HEK293 (cell line): ENCODE results near the gene TPD52L1.

Source experiments
- CTCF ChIA-PET: fragments of 350-600 bp; formaldehyde crosslinking; extraction: SDS; loops from one replicate; lab custom pipeline; 2021; ENCODE audit warnings: antibody characterized with exemption; lab: Yijun Ruan, JAX
- POLR2A ChIA-PET: fragments of 300-600 bp; formaldehyde crosslinking; extraction: SDS; loops from one replicate; lab custom pipeline; 2020; ENCODE audit warnings: antibody characterized with exemption, inconsistent platforms; lab: Yijun Ruan, JAX
- H3K27ac ChIP-seq: fragments of 200-500 bp; sonication (Bioruptor generic); 2 replicates; pipeline ENCODE4 v1.5.1; 2014; ENCODE audit warnings: low read depth, low read length, control low read depth, inconsistent platforms; ENCODE audit errors: extremely low read depth
- H3K36me3 ChIP-seq, 2 experiments: fragments of 200-500 bp in 1 of 2; sonication (Bioruptor generic) in 1 of 2; 1 replicate in 1 of 2; 2 replicates in 1 of 2; pipeline ENCODE4 v1.5.1; 2014 to 2017; ENCODE audit warnings: inconsistent platforms in 2 of 2, low read length in 2 of 2; ENCODE audit not compliant: control insufficient read depth in 2 of 2, insufficient read depth in 1 of 2
- H3K4me1 ChIP-seq: fragments of 200-500 bp; sonication (Bioruptor generic); 2 replicates; pipeline ENCODE4 v1.5.1; 2014; ENCODE audit warnings: mild to moderate bottlenecking, low read length, inconsistent platforms; ENCODE audit not compliant: control insufficient read depth, insufficient read depth
- H3K4me3 ChIP-seq: 2 replicates; pipeline ENCODE4 v1.5.1; 2011; ENCODE audit warnings: low read depth, mild to moderate bottlenecking, control low read depth, low read length, moderate library complexity
- H3K9me3 ChIP-seq: fragments of 200-500 bp; sonication (Bioruptor generic); 2 replicates; pipeline ENCODE4 v1.5.1; 2014; ENCODE audit warnings: low read depth, low read length, inconsistent platforms; ENCODE audit not compliant: control insufficient read depth, insufficient read depth
- HOXD13 ChIP-seq: sonication (generic); formaldehyde crosslinking; IDR thresholded peaks from 2 replicates; pipeline ENCODE4 v1.8.0; 2022; ENCODE audit warnings: missing genetic modification reagents, borderline replicate concordance
- KLF8 ChIP-seq: fragments of 450-650 bp; formaldehyde crosslinking; IDR thresholded peaks from 2 replicates; pipeline ENCODE4 v1.5.1; 2016; ENCODE audit warnings: missing biosample characterization, missing genetic modification characterization
- ZNF169 ChIP-seq: fragments of 450-650 bp; formaldehyde crosslinking; IDR thresholded peaks from 2 replicates; pipeline ENCODE4 v1.5.1; 2016; ENCODE audit warnings: missing biosample characterization, missing genetic modification characterization
- ZNF174 ChIP-seq: fragments of 450-650 bp; formaldehyde crosslinking; IDR thresholded peaks from 2 replicates; pipeline ENCODE4 v1.5.0; 2017; ENCODE audit warnings: missing biosample characterization, mild to moderate bottlenecking, missing genetic modification characterization
- ZNF211 ChIP-seq: fragments of 450-650 bp; formaldehyde crosslinking; IDR thresholded peaks from 2 replicates; pipeline ENCODE4 v1.5.1; 2016; ENCODE audit warnings: low read depth, missing biosample characterization, missing genetic modification characterization
- ZNF223 ChIP-seq: fragments of 450-650 bp; formaldehyde crosslinking; IDR thresholded peaks from 2 replicates; pipeline ENCODE4 v1.5.1; 2016; ENCODE audit warnings: missing biosample characterization, missing genetic modification characterization
- ZNF23 ChIP-seq: fragments of 450-650 bp; formaldehyde crosslinking; IDR thresholded peaks from 2 replicates; pipeline ENCODE4 v1.5.1; 2016; ENCODE audit warnings: missing biosample characterization, missing genetic modification characterization, borderline replicate concordance
- ZNF341 ChIP-seq: fragments of 450-650 bp; formaldehyde crosslinking; IDR thresholded peaks from 2 replicates; pipeline ENCODE4; 2016; ENCODE audit warnings: low read depth, missing biosample characterization, missing genetic modification characterization
- ZNF37A ChIP-seq: fragments of 450-650 bp; IDR thresholded peaks from 2 replicates; pipeline ENCODE4 v1.5.1; 2018; ENCODE audit warnings: missing biosample characterization, missing genetic modification characterization
- ZNF561 ChIP-seq: fragments of 450-650 bp; IDR thresholded peaks from 2 replicates; pipeline ENCODE4 v1.5.1; 2018; ENCODE audit warnings: missing biosample characterization, missing genetic modification characterization, borderline replicate concordance
- ZNF596 ChIP-seq: fragments of 450-650 bp; IDR thresholded peaks from 2 replicates; pipeline ENCODE4 v1.5.0; 2018; ENCODE audit warnings: missing biosample characterization, mild to moderate bottlenecking, missing genetic modification characterization, moderate library complexity
- ZNF610 ChIP-seq: fragments of 450-650 bp; formaldehyde crosslinking; IDR thresholded peaks from 2 replicates; pipeline ENCODE4 v1.5.1; 2016; ENCODE audit warnings: missing biosample characterization, missing genetic modification characterization, borderline replicate concordance
- ZNF626 ChIP-seq: fragments of 450-650 bp; sonication (Bioruptor Pico); formaldehyde crosslinking; IDR thresholded peaks from 2 replicates; pipeline ENCODE4 v1.5.1; 2018; ENCODE audit warnings: missing biosample characterization, missing genetic modification characterization, inconsistent platforms
- ZNF664 ChIP-seq: fragments of 450-650 bp; formaldehyde crosslinking; IDR thresholded peaks from 2 replicates; pipeline ENCODE4 v1.5.1; 2016; ENCODE audit warnings: missing biosample characterization, missing genetic modification characterization
- ZNF670 ChIP-seq: fragments of 450-650 bp; formaldehyde crosslinking; IDR thresholded peaks from 2 replicates; pipeline ENCODE4 v1.5.1; 2016; ENCODE audit warnings: missing biosample characterization, missing genetic modification characterization, low read depth
- ZNF747 ChIP-seq: fragments of 450-650 bp; formaldehyde crosslinking; IDR thresholded peaks from 2 replicates; pipeline ENCODE4 v1.5.1; 2016; ENCODE audit warnings: missing biosample characterization, missing genetic modification characterization
- ZNF76 ChIP-seq: fragments of 450-650 bp; formaldehyde crosslinking; IDR thresholded peaks from 2 replicates; pipeline ENCODE4; 2016; ENCODE audit warnings: low read depth, missing biosample characterization, missing genetic modification characterization, borderline replicate concordance
- ZNF791 ChIP-seq: fragments of 450-650 bp; formaldehyde crosslinking; IDR thresholded peaks from 2 replicates; pipeline ENCODE4 v1.5.1; 2016; ENCODE audit warnings: missing biosample characterization, missing genetic modification characterization
- TF ChIP-seq, protein P1 (sequence below): fragments of 450-650 bp; formaldehyde crosslinking; IDR thresholded peaks from 2 replicates; pipeline ENCODE4 v1.5.1; 2016; ENCODE audit warnings: missing biosample characterization, missing genetic modification characterization
- TF ChIP-seq, protein P2 (sequence below): fragments of 450-650 bp; formaldehyde crosslinking; IDR thresholded peaks from 2 replicates; pipeline ENCODE4 v1.5.1; 2016; ENCODE audit warnings: missing biosample characterization, missing genetic modification characterization
- TF ChIP-seq, protein P3 (sequence below): fragments of 450-650 bp; formaldehyde crosslinking; IDR thresholded peaks from 2 replicates; pipeline ENCODE4 v1.5.1; 2017; ENCODE audit warnings: missing biosample characterization, missing genetic modification characterization
- TF ChIP-seq, protein P4 (sequence below): fragments of 450-650 bp; formaldehyde crosslinking; IDR thresholded peaks from 2 replicates; pipeline ENCODE4 v1.5.1; 2016; ENCODE audit warnings: missing biosample characterization, missing genetic modification characterization

TPD52L1 gene

DNA sequence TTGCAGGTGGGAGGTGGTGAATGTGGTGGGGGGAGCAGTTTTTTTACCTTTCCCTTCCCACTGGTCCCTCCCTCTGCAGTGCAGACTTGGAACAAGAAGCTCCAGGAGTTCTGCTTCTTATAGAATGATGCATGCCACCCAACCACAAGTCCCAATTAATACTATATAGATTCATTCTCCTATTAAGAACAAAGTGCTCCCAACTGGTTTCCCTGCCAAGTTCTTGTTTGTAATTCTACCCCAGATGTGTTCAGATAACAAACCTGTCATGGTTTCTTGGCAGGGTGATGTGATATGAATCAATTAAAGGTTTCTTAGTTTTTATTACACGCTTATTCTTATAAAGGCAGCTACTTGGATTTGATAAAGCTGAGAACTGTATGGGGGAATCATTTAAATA lies 124.3 kb downstream of the TPD52L1 start (continued):
- TF ChIP-seq, protein P1, sequence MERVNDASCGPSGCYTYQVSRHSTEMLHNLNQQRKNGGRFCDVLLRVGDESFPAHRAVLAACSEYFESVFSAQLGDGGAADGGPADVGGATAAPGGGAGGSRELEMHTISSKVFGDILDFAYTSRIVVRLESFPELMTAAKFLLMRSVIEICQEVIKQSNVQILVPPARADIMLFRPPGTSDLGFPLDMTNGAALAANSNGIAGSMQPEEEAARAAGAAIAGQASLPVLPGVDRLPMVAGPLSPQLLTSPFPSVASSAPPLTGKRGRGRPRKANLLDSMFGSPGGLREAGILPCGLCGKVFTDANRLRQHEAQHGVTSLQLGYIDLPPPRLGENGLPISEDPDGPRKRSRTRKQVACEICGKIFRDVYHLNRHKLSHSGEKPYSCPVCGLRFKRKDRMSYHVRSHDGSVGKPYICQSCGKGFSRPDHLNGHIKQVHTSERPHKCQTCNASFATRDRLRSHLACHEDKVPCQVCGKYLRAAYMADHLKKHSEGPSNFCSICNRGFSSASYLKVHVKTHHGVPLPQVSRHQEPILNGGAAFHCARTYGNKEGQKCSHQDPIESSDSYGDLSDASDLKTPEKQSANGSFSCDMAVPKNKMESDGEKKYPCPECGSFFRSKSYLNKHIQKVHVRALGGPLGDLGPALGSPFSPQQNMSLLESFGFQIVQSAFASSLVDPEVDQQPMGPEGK (tag by site-specific recombination) = no peak
- no peak for TF ChIP-seq ZNF670 (tag by site-specific recombination)
- no peak for TF ChIP-seq ZNF561
- no peak for TF ChIP-seq HOXD13 (CRISPR knock-in tag)
- no peak for TF ChIP-seq ZNF76
- TF ChIP-seq, protein P2, sequence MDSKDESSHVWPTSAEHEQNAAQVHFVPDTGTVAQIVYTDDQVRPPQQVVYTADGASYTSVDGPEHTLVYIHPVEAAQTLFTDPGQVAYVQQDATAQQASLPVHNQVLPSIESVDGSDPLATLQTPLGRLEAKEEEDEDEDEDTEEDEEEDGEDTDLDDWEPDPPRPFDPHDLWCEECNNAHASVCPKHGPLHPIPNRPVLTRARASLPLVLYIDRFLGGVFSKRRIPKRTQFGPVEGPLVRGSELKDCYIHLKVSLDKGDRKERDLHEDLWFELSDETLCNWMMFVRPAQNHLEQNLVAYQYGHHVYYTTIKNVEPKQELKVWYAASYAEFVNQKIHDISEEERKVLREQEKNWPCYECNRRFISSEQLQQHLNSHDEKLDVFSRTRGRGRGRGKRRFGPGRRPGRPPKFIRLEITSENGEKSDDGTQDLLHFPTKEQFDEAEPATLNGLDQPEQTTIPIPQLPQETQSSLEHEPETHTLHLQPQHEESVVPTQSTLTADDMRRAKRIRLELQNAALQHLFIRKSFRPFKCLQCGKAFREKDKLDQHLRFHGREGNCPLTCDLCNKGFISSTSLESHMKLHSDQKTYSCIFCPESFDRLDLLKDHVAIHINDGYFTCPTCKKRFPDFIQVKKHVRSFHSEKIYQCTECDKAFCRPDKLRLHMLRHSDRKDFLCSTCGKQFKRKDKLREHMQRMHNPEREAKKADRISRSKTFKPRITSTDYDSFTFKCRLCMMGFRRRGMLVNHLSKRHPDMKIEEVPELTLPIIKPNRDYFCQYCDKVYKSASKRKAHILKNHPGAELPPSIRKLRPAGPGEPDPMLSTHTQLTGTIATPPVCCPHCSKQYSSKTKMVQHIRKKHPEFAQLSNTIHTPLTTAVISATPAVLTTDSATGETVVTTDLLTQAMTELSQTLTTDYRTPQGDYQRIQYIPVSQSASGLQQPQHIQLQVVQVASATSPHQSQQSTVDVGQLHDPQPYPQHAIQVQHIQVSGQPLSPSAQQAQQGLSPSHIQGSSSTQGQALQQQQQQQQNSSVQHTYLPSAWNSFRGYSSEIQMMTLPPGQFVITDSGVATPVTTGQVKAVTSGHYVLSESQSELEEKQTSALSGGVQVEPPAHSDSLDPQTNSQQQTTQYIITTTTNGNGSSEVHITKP (tag by site-specific recombination) = 0 out of 2 replicates have a peak, but pooled peaks have one; percentile 7
- TF ChIP-seq, all 188 proteins: peak for 2

DNA sequence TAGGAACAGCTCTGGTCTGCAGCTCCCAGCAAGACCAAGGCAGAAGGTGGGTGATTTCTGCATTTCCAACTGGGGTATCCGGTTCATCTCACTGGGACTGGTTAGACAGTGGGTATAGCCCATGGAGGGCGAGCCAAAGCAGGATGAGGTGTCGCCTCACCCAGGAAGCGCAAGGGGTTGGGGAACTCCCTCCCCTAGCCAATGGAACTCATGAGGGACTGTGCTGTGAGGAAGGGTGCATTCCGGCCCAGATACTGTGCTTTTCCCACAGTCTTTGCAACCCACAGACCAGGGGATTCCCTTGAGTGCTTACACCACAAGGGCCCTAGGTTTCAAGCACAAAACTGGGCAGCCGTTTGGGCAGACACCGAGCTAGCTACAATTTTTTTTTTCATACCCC lies 126.4 kb downstream of the TPD52L1 start:
- no peaks in the 10 kb centered on the region for H3K9me3 ChIP-seq
- 0 out of 2 replicates have a peak, but pooled peaks cover 4% of the 10 kb centered on the region for H3K4me1 ChIP-seq
- H3K36me3 ChIP-seq = peaks cover under 1 to 71% of the 10 kb centered on the region in 2 experiments; a peak in 2 of 3 replicates
- TF ChIP-seq ZNF341 (tag by site-specific recombination) (no peak), ZNF791 (tag by site-specific recombination) (no peak), ZNF174 (tag by site-specific recombination) (no peak), KLF8 (tag by site-specific recombination) (no peak), ZNF37A (no peak), ZNF223 (tag by site-specific recombination) (no peak), ZNF747 (tag by site-specific recombination) (no peak), ZNF610 (tag by site-specific recombination) (no peak), ZNF664 (tag by site-specific recombination) (no peak), ZNF169 (tag by site-specific recombination) (no peak), ZNF23 (tag by site-specific recombination) (no peak), ZNF211 (tag by site-specific recombination) (no peak), ZNF596 (tag by site-specific recombination) (no peak), ZNF626 (tag by site-specific recombination) (no peak)
- TF ChIP-seq, protein P3, sequence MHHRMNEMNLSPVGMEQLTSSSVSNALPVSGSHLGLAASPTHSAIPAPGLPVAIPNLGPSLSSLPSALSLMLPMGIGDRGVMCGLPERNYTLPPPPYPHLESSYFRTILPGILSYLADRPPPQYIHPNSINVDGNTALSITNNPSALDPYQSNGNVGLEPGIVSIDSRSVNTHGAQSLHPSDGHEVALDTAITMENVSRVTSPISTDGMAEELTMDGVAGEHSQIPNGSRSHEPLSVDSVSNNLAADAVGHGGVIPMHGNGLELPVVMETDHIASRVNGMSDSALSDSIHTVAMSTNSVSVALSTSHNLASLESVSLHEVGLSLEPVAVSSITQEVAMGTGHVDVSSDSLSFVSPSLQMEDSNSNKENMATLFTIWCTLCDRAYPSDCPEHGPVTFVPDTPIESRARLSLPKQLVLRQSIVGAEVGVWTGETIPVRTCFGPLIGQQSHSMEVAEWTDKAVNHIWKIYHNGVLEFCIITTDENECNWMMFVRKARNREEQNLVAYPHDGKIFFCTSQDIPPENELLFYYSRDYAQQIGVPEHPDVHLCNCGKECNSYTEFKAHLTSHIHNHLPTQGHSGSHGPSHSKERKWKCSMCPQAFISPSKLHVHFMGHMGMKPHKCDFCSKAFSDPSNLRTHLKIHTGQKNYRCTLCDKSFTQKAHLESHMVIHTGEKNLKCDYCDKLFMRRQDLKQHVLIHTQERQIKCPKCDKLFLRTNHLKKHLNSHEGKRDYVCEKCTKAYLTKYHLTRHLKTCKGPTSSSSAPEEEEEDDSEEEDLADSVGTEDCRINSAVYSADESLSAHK (tag by site-specific recombination) = no peak
- TF ChIP-seq, protein P4, sequence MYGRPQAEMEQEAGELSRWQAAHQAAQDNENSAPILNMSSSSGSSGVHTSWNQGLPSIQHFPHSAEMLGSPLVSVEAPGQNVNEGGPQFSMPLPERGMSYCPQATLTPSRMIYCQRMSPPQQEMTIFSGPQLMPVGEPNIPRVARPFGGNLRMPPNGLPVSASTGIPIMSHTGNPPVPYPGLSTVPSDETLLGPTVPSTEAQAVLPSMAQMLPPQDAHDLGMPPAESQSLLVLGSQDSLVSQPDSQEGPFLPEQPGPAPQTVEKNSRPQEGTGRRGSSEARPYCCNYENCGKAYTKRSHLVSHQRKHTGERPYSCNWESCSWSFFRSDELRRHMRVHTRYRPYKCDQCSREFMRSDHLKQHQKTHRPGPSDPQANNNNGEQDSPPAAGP = no peak
- no peak overlapping the region for H3K27ac ChIP-seq
- no peak overlapping the region for H3K4me3 ChIP-seq
- ChIA-PET POLR2A (no interaction called here), CTCF (interaction anchor here (0.5 to 1.6 kb wide), 4 partner anchors 10 to 1145 kb away, joined by 3 to 4 read pairs (median 3); no protein-coding TSS in a partner anchor)
